ENCODE measurements around the gene PLD1.

Gene PLD1

DNA sequence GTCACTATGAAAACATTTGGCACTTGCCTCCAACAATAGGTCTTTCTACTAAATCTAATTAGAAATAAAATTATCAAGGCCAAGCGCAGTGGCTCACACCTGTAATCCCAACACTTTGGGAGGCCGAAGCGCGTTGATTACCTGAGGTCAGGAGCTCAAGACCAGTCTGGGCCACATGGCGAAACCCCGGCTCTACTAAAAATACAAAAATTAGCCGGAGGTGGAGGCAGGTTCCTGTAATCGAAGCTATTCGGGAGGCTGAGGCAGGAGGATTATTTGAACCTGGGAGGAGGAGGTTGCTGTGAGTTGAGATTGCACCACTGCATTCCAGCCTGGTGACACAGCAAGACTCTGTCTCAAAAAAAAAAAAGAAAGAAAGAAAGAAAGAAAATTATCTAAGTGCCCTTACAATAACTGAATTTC, 1.6 kb upstream of the PLD1 start:
- in situ Hi-C loops (cut with MboI; ENCODE audit: low sequenced_read_pairs, unreplicated experiment), result no loop called here
- no peak for DNase-seq (ENCODE audit: low spot score)
- TF ChIP-seq, protein P1, sequence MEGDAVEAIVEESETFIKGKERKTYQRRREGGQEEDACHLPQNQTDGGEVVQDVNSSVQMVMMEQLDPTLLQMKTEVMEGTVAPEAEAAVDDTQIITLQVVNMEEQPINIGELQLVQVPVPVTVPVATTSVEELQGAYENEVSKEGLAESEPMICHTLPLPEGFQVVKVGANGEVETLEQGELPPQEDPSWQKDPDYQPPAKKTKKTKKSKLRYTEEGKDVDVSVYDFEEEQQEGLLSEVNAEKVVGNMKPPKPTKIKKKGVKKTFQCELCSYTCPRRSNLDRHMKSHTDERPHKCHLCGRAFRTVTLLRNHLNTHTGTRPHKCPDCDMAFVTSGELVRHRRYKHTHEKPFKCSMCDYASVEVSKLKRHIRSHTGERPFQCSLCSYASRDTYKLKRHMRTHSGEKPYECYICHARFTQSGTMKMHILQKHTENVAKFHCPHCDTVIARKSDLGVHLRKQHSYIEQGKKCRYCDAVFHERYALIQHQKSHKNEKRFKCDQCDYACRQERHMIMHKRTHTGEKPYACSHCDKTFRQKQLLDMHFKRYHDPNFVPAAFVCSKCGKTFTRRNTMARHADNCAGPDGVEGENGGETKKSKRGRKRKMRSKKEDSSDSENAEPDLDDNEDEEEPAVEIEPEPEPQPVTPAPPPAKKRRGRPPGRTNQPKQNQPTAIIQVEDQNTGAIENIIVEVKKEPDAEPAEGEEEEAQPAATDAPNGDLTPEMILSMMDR (IDR thresholded peaks at IDR 0.05; ENCODE audit: borderline replicate concordance, control extremely low read depth, extremely low read depth, insufficient read depth, missing control alignments), result no peak

DNA sequence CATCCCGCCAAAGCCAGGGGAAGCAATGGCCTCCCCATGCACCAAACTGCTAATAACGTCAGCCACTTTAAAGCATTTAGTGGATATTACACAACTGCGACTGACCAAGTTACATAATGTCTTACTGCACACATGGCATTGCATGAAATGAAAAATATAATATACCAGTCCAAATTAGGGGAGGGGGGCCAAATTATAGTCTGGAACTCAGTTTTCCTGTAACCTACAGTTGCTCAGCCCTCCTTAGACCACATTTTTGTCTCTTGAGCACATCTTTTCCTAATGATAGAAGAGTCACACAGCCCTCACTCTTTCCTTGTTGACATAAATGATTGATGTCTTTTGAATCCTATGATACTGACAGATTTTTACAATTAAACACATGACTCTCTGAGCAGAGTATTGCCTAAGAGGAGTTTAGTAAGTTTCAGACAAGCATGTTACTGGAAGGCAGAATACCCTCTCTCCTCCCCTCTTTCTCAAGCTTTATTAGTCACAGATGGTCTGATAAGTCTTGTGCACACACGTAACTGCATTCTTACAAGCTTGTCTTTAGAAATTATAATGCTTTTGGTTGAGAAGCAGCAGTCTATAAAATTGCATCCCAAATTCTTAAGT, 1.1 kb upstream of the PLD1 start:
- TF ChIP-seq, protein P1 (IDR thresholded peaks at IDR 0.05; ENCODE audit: borderline replicate concordance, control extremely low read depth, extremely low read depth, insufficient read depth, missing control alignments), result no peak
- DNase-seq (ENCODE audit: low spot score), result no peak
- in situ Hi-C loops (cut with MboI; ENCODE audit: low sequenced_read_pairs, unreplicated experiment), result no loop called here

DNA sequence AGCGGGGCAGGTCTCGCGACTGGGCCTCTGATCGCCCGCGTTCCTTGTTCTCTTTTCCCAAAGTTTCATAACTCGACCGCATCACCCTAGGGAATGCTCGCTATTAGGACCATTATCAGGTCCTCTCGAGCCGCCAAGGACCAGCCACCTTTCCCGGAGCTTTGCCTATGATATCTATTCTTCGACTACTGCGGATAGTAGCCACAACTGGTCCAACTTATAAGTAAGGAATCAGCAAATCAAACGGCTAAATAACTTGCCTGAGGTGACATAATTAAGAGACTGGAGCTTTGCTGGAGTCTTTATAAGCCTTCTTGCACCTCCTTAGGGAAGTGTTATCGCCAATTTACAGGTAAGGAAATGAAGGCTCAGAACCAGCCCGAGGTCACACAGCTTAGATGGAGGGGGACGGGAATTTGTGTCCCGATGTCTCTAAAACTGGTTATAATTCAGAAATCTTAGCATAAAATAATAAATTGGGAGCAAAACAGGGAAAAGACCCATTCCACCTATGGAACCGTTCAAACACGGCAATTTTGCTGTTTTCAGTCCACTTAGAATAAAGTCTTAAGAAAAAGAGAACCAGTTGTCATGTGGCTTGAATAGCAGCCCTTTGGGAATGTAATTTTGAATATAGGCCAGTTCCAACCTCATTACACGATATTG, 479 bp upstream of the PLD1 start:
- in situ Hi-C loops (cut with MboI; ENCODE audit: low sequenced_read_pairs, unreplicated experiment), result no loop called here
- no peak for DNase-seq (ENCODE audit: low spot score)
- TF ChIP-seq, protein P1 (IDR thresholded peaks at IDR 0.05; ENCODE audit: borderline replicate concordance, control extremely low read depth, extremely low read depth, insufficient read depth, missing control alignments), result no peak

DNA sequence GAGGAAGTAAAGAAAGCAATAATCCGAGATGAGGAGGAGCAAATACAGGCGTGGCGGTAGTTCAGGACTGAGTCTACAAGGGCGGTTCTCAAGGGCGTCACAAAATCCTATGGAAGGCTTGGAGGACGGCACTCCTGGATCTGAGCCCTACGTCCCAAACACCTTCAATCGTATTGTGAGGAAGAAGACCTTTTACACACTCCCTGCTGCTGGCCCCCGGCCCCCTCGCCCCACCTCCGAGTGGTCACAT, 747 bp downstream of the PLD1 start:
- in situ Hi-C loops (cut with MboI; ENCODE audit: low sequenced_read_pairs, unreplicated experiment), result no loop called here
- TF ChIP-seq, protein P1 (IDR thresholded peaks at IDR 0.05; ENCODE audit: borderline replicate concordance, control extremely low read depth, extremely low read depth, insufficient read depth, missing control alignments), result no peak
- DNase-seq (ENCODE audit: low spot score), result no peak

DNA sequence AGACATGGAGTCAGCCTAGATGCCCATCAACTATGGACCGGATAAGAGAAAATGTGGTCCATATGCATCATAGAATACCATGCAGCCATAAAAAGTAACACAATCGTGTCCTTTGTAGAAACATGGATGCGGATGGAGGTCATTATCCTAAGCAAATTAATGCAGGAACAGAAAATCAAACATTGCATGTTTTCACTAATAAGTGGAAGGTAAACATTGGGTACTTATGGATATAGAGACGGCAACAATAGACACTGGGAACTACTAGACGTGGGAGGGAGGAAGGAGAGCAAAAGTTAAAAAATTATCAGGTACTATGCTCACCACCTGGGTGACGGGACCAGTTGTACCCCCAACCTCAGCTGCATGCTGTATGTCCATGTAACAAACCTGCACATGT, 2.5 kb downstream of the PLD1 start:
- TF ChIP-seq, protein P1 (IDR thresholded peaks at IDR 0.05; ENCODE audit: borderline replicate concordance, control extremely low read depth, extremely low read depth, insufficient read depth, missing control alignments), result no peak
- in situ Hi-C loops (cut with MboI; ENCODE audit: low sequenced_read_pairs, unreplicated experiment), result no loop called here
- no peak for DNase-seq (ENCODE audit: low spot score)

DNA sequence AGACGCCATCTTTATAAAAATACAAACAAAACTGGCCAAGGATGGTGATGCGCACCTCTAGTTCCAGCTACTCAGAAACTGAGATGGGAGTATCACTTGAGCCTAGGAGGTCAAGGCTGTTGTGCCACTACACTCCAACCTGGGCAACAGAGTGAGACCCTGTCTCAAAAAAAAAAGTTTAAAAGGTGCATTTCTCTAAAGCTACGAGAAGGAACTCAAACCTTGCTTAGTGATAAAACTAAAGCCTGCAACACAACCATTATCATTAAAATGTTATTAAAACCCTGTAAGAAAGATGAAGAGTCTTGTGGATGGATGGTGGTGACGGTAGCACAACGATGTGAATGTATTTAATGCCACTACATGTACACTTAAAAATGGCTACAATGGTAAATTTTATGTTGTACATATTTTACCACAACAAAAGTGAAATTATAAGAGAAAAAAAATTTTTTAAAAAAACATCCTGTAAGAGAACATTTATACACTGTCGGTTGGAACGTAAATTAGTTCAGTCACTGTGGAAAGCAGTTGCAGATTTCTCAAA, 3.1 kb downstream of the PLD1 start:
- in situ Hi-C loops (cut with MboI; ENCODE audit: low sequenced_read_pairs, unreplicated experiment), result no loop called here
- TF ChIP-seq, protein P1 (IDR thresholded peaks at IDR 0.05; ENCODE audit: borderline replicate concordance, control extremely low read depth, extremely low read depth, insufficient read depth, missing control alignments), result no peak
- no peak for DNase-seq (ENCODE audit: low spot score)
